Choroid plexus epithelial cell (primary cell): ENCODE results near the gene HOXC9.

Source experiments
- DNase-seq: peaks from one replicate; pipeline ENCODE4 v3.0.0-alpha.2; 2010; ENCODE audit warnings: low read depth
- H3K4me3 ChIP-seq: 2 replicates; pipeline ENCODE4 v1.5.1; 2011; ENCODE audit warnings: low read depth, mild to moderate bottlenecking, control low read depth, low read length, moderate library complexity
- CTCF ChIP-seq: conservative IDR thresholded peaks from 2 replicates; pipeline ENCODE4 v1.5.1; 2011; ENCODE audit warnings: low read depth, mild to moderate bottlenecking, control low read depth, inconsistent platforms, low read length, moderate library complexity

The HOXC9 gene

GRCh38 chr12:54047964-54048303, 48.0 kb downstream of the HOXC9 start:
- TF ChIP-seq CTCF, result no peak
- DNase-seq, result no peak
- H3K4me3 ChIP-seq, result no peak overlapping the region

GRCh38 chr12:54048406-54049093, 48.6 kb downstream of the HOXC9 start:
- no peak overlapping the region for H3K4me3 ChIP-seq
- no peak for DNase-seq
- TF ChIP-seq CTCF, result no peak

- TF ChIP-seq CTCF, result no peak
- DNase-seq, result no peak
- no peak overlapping the region for H3K4me3 ChIP-seq
Observed at GRCh38 chr12:54049108-54049507, 49.1 kb downstream of the HOXC9 start.

GRCh38 chr12:54050482-54050810, 50.5 kb downstream of the HOXC9 start:
- no peak for DNase-seq
- no peak for TF ChIP-seq CTCF
- no peak overlapping the region for H3K4me3 ChIP-seq

GRCh38 chr12:54051026-54051842, 51.3 kb downstream of the HOXC9 start:
- H3K4me3 ChIP-seq, result no peak overlapping the region
- no peak for DNase-seq
- no peak for TF ChIP-seq CTCF

GRCh38 chr12:54051874-54052437, 52.0 kb downstream of the HOXC9 start:
- DNase-seq, result no peak
- H3K4me3 ChIP-seq, result no peak overlapping the region
- no peak for TF ChIP-seq CTCF
